ENCODE results near the gene LLGL1. TPM values are rescaled to one million over a fixed set of nuclear protein-coding genes. Genes with fewer than 3 reads are reported as not detected.

LLGL1 gene
- total and polyA plus RNA-seq, 9 donors = 2.5 to 28.0 (median 21.6) TPM

- peaks cover 11% of the 10 kb centered on the region for H3K4me1 ChIP-seq (ENCODE audit: insufficient read depth)
- no peaks in the 10 kb centered on the region for H3K27me3 ChIP-seq
- WGBS, 3 donors = 80 to 82% (median 80%) methylated on average over 4 of the region's 4 CpGs
- no peak for TF ChIP-seq POLR2A (IDR thresholded peaks at IDR 0.05)
- TF ChIP-seq EP300 (IDR thresholded peaks at IDR 0.05) = no peak
- TF ChIP-seq, protein P1, sequence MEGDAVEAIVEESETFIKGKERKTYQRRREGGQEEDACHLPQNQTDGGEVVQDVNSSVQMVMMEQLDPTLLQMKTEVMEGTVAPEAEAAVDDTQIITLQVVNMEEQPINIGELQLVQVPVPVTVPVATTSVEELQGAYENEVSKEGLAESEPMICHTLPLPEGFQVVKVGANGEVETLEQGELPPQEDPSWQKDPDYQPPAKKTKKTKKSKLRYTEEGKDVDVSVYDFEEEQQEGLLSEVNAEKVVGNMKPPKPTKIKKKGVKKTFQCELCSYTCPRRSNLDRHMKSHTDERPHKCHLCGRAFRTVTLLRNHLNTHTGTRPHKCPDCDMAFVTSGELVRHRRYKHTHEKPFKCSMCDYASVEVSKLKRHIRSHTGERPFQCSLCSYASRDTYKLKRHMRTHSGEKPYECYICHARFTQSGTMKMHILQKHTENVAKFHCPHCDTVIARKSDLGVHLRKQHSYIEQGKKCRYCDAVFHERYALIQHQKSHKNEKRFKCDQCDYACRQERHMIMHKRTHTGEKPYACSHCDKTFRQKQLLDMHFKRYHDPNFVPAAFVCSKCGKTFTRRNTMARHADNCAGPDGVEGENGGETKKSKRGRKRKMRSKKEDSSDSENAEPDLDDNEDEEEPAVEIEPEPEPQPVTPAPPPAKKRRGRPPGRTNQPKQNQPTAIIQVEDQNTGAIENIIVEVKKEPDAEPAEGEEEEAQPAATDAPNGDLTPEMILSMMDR (IDR thresholded peaks at IDR 0.05) = no peak
- H3K4me3 ChIP-seq = no peak overlapping the region
- H3K9me3 ChIP-seq = no peaks in the 10 kb centered on the region
- H3K36me3 ChIP-seq = no peaks in the 10 kb centered on the region
- no peak overlapping the region for H3K27ac ChIP-seq
- intact Hi-C loops (cut with DNase I) = loop anchor here in 1 of 4 donors (10.0 kb wide), 1 partner anchor 74 kb away; no protein-coding TSS in a partner anchor
- no peak for DNase-seq
Observed at GRCh38 chr17:18201108-18201507, 24.3 kb upstream of the LLGL1 start.

DNA sequence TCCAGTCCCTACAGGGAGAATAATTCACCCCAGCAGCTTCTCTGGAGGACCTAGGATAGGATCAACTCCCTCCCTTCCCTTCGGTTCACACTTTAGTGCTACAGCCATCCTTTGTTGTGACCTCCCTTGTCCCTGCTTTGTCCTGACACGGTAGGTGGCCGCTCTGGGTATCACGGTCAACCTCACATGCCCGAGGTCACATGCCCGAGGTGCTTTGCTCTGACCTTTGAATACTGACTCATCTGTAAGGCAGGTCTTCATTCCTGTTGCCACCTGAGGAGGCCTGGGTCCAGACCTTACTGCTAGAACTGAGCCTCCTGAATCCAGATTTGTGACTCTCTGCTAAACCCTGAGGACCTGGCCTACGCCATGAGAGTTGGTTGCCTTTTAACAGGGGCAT lies 22.1 kb upstream of the LLGL1 start:
- Histone ChIP-seq H3K4me1 (ENCODE audit: insufficient read depth) (peaks cover 4% of the 10 kb centered on the region), H3K36me3 (no peaks in the 10 kb centered on the region), H3K4me3 (no peak overlapping the region), H3K9me3 (no peaks in the 10 kb centered on the region), H3K27me3 (no peaks in the 10 kb centered on the region), H3K27ac (no peak overlapping the region)
- no peak for DNase-seq
- WGBS, 3 donors = 73 to 79% (median 78%) methylated on average over 7 of the region's 7 CpGs
- TF ChIP-seq, protein P1 (IDR thresholded peaks at IDR 0.05) = no peak
- TF ChIP-seq POLR2A (IDR thresholded peaks at IDR 0.05) = no peak
- TF ChIP-seq EP300 (IDR thresholded peaks at IDR 0.05) = no peak
- intact Hi-C loops (cut with DNase I) = loop anchor here in 1 of 4 donors (10.0 kb wide), 1 partner anchor 71 kb away; no protein-coding TSS in a partner anchor

DNA sequence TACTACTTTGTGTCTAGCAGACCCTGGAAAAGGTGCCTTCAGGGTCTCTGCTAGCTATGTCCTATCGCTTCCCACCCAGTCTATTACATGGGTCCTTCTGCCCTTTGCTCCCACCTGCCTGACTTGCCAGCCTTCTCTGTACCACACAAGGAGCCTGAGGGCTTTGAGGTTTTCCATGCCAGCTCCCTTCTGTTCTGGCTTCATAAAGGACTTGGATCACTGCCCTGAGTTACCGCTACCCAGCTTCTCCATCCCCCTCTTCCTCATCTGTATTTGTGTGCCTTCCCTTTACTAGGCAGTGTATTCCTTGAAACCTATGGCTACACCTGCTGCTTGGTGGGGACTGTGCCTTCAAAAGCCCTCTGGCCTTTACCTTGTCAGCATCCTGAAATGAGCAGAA lies 19.6 kb upstream of the LLGL1 start:
- no peaks in the 10 kb centered on the region for H3K27me3 ChIP-seq
- no peak overlapping the region for H3K27ac ChIP-seq
- TF ChIP-seq, protein P1 (IDR thresholded peaks at IDR 0.05) = no peak
- no peak for TF ChIP-seq POLR2A (IDR thresholded peaks at IDR 0.05)
- TF ChIP-seq EP300 (IDR thresholded peaks at IDR 0.05) = no peak
- no peak for DNase-seq
- intact Hi-C loops (cut with DNase I) = loop anchor here in 1 of 4 donors (10.0 kb wide), 1 partner anchor 69 kb away; no protein-coding TSS in a partner anchor
- H3K36me3 ChIP-seq = no peaks in the 10 kb centered on the region
- WGBS, 3 donors = 88 to 94% (median 91%) methylated on average over 2 of the region's 2 CpGs
- H3K4me1 ChIP-seq (ENCODE audit: insufficient read depth) = peaks cover 2% of the 10 kb centered on the region
- no peaks in the 10 kb centered on the region for H3K9me3 ChIP-seq
- H3K4me3 ChIP-seq = no peak overlapping the region

GRCh38 chr17:18206962-18207361 lies 18.5 kb upstream of the LLGL1 start:
- Histone ChIP-seq H3K36me3 (no peaks in the 10 kb centered on the region), H3K27ac (no peak overlapping the region), H3K27me3 (no peaks in the 10 kb centered on the region), H3K4me3 (no peak overlapping the region), H3K4me1 (ENCODE audit: insufficient read depth) (peaks cover 2% of the 10 kb centered on the region), H3K9me3 (no peaks in the 10 kb centered on the region)
- intact Hi-C loops (cut with DNase I) = loop anchor here in 1 of 4 donors (10.0 kb wide), 1 partner anchor 68 kb away; no protein-coding TSS in a partner anchor
- no peak for TF ChIP-seq POLR2A (IDR thresholded peaks at IDR 0.05)
- no peak for DNase-seq

DNA sequence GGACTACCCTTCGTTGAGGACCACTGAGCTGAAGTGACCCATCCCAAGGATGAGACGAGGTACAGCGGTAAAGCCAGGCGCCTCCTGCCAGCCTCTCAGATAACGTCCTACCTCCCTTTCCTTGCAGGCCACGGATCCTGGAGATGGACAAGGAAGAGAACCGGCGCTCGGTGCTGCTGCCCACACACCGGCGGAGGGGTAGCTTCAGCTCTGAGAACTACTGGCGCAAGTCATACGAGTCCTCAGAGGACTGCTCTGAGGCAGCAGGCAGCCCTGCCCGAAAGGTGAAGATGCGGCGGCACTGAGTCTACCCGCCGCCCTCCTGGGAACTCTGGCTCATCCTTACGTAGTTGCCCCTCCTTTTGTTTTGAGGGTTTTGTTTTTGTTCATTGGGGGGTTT lies 17.3 kb upstream of the LLGL1 start:
- Histone ChIP-seq H3K4me1 (ENCODE audit: insufficient read depth) (no peaks in the 10 kb centered on the region), H3K27me3 (no peaks in the 10 kb centered on the region), H3K4me3 (no peak overlapping the region), H3K36me3 (no peaks in the 10 kb centered on the region), H3K9me3 (no peaks in the 10 kb centered on the region), H3K27ac (no peak overlapping the region)
- 83 to 84% (median 83%) methylated on average over 19 of the region's 19 CpGs for WGBS, 3 donors
- DNase-seq = no peak
- TF ChIP-seq POLR2A (IDR thresholded peaks at IDR 0.05) = no peak
- TF ChIP-seq, protein P1 (IDR thresholded peaks at IDR 0.05) = no peak
- TF ChIP-seq EP300 (IDR thresholded peaks at IDR 0.05) = no peak
- intact Hi-C loops (cut with DNase I) = loop anchor here in 1 of 4 donors (10.0 kb wide), 1 partner anchor 67 kb away; no protein-coding TSS in a partner anchor
